Measurements from ENCODE around the gene PHYHD1. TPM values are rescaled to one million over a fixed set of nuclear protein-coding genes. Genes with fewer than 3 reads are reported as not detected.

Gene PHYHD1
- total and polyA plus RNA-seq, 2 of the 13 experiments (the other 11 are each of a cell fraction or from before 2014, with no cell fraction given) = 10.6 to 25.3 TPM

DNA sequence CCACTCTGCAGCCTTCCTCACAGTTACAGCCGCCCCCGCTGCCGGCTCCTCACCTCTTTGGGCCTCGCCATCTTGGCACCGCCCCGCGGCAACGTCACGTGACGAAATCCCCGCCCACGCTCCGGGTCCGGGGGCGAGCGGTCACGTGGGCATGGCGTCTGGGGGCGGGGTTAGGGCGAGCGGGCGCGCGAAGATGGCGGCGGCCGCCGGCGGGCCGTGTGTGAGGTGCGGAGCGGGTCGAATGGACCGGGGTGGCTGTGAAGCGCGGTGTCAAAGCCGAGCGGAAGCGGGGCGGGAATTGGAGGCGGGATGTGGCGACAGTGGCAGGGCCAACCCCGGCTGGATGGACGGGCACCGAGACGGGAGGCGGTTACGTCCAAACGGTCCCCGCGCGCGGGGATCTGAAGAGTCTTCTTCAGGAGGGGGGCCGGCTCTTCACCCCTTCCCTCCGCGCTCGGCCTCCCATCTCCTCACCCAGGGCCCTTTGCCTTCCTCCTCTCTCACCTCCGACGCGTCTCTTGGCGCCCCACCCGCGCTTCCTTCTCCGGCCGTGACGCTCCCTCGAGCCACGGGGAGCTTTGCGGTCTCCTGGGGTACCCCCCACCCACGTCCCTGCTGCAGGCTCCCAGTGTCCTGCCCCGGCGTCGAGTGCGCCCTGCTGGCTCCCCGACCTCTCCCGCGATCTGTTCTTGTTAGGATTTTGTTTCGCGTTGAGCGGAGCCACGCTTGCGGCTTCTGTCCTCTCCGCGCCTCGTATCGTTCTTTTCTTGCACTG, 26.9 kb downstream of the PHYHD1 start, which contains the start of the genes DOLK and NUP188 (continued):
- no peak for TF ChIP-seq JARID2 (CRISPR knock-in tag; IDR thresholded peaks at IDR 0.05; ENCODE audit: insufficient replicate concordance)
- TF ChIP-seq, protein P1, sequence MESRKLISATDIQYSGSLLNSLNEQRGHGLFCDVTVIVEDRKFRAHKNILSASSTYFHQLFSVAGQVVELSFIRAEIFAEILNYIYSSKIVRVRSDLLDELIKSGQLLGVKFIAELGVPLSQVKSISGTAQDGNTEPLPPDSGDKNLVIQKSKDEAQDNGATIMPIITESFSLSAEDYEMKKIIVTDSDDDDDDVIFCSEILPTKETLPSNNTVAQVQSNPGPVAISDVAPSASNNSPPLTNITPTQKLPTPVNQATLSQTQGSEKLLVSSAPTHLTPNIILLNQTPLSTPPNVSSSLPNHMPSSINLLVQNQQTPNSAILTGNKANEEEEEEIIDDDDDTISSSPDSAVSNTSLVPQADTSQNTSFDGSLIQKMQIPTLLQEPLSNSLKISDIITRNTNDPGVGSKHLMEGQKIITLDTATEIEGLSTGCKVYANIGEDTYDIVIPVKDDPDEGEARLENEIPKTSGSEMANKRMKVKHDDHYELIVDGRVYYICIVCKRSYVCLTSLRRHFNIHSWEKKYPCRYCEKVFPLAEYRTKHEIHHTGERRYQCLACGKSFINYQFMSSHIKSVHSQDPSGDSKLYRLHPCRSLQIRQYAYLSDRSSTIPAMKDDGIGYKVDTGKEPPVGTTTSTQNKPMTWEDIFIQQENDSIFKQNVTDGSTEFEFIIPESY (CRISPR knock-in tag; IDR thresholded peaks at IDR 0.05) = no peak; the same call in 1 of the 2 replicates
- TF ChIP-seq ZNF326 (CRISPR knock-in tag; IDR thresholded peaks at IDR 0.05; ENCODE audit: borderline replicate concordance) = no peak
- peak; percentile 77 for TF ChIP-seq ZMYM4 (CRISPR knock-in tag; IDR thresholded peaks at IDR 0.05)
- TF ChIP-seq, protein P2, sequence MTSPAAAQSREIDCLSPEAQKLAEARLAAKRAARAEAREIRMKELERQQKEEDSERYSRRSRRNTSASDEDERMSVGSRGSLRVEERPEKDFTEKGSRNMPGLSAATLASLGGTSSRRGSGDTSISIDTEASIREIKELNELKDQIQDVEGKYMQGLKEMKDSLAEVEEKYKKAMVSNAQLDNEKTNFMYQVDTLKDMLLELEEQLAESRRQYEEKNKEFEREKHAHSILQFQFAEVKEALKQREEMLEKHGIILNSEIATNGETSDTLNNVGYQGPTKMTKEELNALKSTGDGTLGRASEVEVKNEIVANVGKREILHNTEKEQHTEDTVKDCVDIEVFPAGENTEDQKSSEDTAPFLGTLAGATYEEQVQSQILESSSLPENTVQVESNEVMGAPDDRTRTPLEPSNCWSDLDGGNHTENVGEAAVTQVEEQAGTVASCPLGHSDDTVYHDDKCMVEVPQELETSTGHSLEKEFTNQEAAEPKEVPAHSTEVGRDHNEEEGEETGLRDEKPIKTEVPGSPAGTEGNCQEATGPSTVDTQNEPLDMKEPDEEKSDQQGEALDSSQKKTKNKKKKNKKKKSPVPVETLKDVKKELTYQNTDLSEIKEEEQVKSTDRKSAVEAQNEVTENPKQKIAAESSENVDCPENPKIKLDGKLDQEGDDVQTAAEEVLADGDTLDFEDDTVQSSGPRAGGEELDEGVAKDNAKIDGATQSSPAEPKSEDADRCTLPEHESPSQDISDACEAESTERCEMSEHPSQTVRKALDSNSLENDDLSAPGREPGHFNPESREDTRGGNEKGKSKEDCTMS (CRISPR knock-in tag; conservative IDR thresholded peaks at IDR 0.05) = no peak
- TF ChIP-seq FOXK1 (CRISPR knock-in tag; IDR thresholded peaks at IDR 0.05; ENCODE audit: borderline replicate concordance, low read depth) = peak; percentile 83
- no peak for TF ChIP-seq ZNF768 (CRISPR knock-in tag; IDR thresholded peaks at IDR 0.05)
- TF ChIP-seq MIXL1 (CRISPR knock-in tag; IDR thresholded peaks at IDR 0.05) = peak; percentile 51; the same call in 1 of the 2 replicates
- no peak for TF ChIP-seq ZNF354B (CRISPR knock-in tag; IDR thresholded peaks at IDR 0.05)
- no peak for TF ChIP-seq ZBTB7A (CRISPR knock-in tag; IDR thresholded peaks at IDR 0.05)
- TF ChIP-seq PTBP1 (IDR thresholded peaks at IDR 0.05; ENCODE audit: low read depth, low read length, poor library complexity, severe bottlenecking) = no peak
- peak; percentile 89 for TF ChIP-seq ZNF777 (CRISPR knock-in tag; IDR thresholded peaks at IDR 0.05)
- no peak for TF ChIP-seq NPAS2 (CRISPR knock-in tag; IDR thresholded peaks at IDR 0.05; ENCODE audit: borderline replicate concordance)
- no peak; the same call in 1 of the 2 replicates for TF ChIP-seq ZNF609 (CRISPR knock-in tag; IDR thresholded peaks at IDR 0.05; ENCODE audit: borderline replicate concordance)
- TF ChIP-seq KAT2B (IDR thresholded peaks at IDR 0.05; ENCODE audit: borderline replicate concordance, low read depth, low read length) = no peak
- TF ChIP-seq ELF1 (CRISPR knock-in tag; IDR thresholded peaks at IDR 0.05) = peak; percentile 22; the same call in 1 of the 2 replicates
- peak; percentile 89; the same call in 1 of the 2 replicates for TF ChIP-seq ARNT2 (CRISPR knock-in tag; IDR thresholded peaks at IDR 0.05; ENCODE audit: low read depth)
- peak; percentile 64 for TF ChIP-seq ZBTB14 (CRISPR knock-in tag; IDR thresholded peaks at IDR 0.05)
- no peak for TF ChIP-seq ZNF317 (CRISPR knock-in tag; IDR thresholded peaks at IDR 0.05)
